GM18520 (cell line): ENCODE data around the gene NCOA6.
A peak's percentile ranks its signal among the peaks of the same experiment; 100 is the strongest.

Experiments used
- ATAC-seq: cut with Tn5 transposase; IDR thresholded peaks from one replicate; pipeline ENCODE4 v1.9.1; 2021; ENCODE audit not compliant: unreplicated experiment

Gene NCOA6

DNA sequence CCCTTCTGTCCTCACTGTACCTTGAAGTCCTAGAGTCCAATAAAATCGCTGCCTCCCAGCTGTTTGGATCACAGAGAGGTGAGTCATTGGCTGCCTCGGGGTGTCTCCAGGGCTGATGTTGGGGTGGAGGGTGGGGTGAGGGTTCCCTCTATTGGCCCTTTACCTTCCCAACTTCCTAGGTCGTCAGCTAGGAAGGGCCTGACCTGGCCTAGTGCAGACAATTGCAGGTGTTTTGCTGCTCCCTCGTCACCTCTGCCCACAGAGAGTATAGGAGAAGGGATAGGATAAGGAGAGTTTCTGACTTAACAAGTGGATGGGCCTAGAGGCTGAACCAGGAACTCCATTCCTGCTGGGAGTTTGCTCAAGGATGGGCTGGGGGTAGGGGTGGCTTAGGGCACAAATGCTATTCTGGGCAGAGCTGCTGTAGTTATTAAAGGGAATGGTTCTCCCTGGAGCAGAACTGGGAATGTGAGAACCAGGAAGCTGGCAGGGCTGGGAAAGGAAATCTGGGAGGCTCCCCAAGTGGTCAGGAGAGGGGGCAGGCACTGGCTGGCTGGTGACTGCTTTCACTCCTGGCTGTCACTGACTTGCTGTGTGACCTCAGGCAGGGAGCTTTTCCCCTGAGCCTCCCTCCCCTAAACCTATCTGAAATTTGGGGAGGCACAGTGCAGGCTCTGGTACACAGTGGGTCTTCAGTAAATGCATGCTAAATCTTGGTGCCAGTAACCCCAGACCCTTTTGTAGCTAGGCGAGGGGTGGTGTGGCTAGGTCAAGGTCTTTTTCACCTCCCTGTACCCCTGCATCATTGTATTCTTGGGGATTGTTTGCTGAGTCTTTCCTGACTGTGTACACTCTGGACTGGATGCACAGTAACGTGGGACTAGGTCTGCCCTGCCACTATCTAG is 119.8 kb downstream of the NCOA6 start:
- ATAC-seq, result no peak

DNA sequence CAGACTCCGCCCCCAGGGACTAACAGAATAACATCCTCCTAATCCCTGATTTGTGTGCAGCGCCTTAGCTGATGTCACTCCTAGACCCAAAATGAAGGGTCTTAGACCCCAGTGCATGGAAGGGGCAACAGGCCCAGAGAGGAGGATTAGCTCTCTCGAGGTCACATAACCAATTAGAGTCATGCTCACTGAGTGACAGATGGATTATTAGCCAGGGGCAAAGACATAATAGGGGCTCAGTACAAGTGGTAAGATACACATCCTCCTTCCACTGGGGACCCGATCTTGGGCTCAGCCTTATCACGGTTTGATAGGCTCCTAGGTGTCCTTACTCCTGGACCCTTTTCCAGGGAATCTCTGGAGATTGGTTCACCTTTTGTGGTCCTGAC is 120.4 kb downstream of the NCOA6 start:
- ATAC-seq, result no peak

- ATAC-seq, result peak; percentile 42
Observed at GRCh38 chr20:34704177-34705007, 121.1 kb downstream of the NCOA6 start, which contains the start of gene TP53INP2. TP53INP2 (plus strand) TSS chr20:34704344; CDS start chr20:34708740, 4,396 bp downstream.

GRCh38 chr20:34703424-34704176 is 121.9 kb downstream of the NCOA6 start:
- no peak for ATAC-seq

DNA sequence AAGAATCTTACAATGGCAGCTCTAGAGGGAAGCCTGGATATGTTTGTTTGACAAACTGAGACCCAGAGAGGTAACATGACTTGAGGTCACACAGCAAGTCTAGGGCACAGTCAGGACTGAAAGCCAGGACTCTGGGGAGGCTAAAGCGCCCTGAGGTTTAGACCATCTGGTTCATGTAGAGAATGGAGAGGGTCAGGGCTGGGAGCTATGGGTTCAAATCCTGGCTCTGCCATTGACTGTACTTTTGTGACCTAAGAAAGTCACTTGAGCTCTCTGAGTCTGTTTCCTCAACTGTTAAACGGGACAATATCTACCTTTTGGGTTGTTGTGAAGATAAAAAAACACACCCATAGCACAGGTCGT is 122.4 kb downstream of the NCOA6 start:
- no peak for ATAC-seq

GRCh38 chr20:34701405-34702085 is 123.9 kb downstream of the NCOA6 start:
- ATAC-seq, result no peak

GRCh38 chr20:34693414-34693813 is 132.0 kb downstream of the NCOA6 start:
- ATAC-seq, result no peak

DNA sequence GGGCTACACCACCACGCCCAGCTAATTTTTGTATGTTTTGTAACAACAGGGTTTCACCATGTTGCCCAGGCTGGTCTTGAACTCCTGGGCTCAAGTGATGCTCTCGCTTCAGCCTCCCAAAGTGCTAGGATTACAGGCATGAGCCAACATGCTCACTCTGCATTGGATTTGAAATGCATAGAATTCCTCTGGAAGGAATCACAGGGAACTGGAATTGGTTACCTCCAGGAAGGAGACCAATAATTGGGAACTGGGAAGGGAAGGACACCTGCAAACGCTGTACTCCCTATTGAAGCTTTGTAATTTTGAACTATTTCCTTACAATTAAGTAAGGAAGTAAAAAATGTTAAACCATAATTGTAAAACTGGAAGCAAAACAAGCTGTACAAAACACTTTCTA is 133.6 kb downstream of the NCOA6 start:
- no peak for ATAC-seq

DNA sequence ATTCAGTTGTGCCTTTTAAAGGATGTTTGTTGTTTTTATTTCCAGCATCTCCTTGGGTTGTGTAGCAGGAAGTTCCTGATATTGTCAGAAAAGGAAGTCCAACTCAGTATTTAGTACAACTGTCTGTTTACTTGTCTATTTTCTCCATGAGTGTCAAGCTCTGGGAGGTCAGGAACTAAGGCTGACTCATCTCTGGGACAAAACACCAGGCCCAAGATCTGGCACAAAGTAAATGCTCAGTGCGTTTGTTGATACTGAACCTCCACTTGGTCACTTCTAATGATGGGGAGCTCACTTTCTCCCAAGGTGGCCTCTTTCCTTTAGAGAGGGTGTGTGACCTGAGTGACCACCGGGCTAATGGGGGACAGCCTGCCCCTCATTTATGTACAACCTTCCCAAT is 136.0 kb downstream of the NCOA6 start:
- ATAC-seq, result no peak

DNA sequence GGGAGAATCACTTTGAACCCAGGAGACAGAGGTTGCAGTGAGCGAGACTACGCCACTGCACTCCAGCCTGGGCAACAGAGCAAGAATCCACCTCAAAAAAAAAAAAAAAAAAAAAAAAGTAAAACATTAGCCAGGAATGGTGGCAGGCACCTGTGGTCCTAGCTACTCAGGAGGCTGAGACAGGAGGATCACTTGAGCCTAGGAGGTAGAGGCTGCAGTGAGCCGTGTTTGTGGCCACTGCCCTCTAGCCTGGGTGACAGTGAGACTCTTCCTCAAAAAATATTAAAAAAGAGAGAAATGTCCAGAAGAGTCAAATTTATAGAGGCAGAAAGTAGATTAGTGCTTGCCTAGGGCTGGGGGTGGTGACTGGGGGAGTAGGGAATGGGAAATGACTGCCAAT is 141.8 kb downstream of the NCOA6 start:
- ATAC-seq, result no peak

- no peak for ATAC-seq
Observed at GRCh38 chr20:34680586-34681175, 144.8 kb downstream of the NCOA6 start.

- peak; percentile 98 for ATAC-seq
Observed at GRCh38 chr20:34676642-34677373, 148.6 kb downstream of the NCOA6 start, which contains the start of gene PIGU. PIGU (minus strand) TSS chr20:34677092; CDS start chr20:34677085, 7 bp downstream.

DNA sequence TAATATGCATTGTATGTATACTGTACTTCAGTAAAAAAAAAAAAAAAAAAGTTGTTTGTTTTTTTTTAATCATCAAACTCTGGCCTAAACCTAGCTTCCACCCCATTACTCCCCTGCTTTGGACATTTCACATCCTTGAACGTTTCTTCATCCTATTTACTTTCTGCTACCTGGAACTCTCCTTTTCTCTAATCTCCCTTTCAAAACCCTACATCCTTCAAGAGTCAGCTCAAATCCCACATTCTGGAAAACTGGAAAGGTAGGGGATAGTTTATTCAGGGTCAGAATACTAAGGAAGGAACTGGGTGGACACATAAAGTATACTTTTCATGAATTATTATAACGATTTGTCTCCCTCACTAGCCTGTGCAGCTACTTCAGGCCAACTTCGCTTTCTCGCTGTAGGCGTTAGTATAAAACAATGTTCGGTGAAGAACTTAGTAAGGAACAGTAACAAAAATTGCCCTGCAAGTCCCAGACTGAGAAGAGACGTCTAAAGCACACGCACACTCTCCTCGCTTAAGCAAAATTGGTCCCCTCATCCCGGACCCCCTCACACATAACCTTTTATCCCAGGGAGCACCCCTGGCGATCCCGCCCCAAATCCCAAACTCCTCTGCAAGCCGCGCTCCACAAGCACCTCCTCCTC is 149.3 kb downstream of the NCOA6 start:
- no peak for ATAC-seq

DNA sequence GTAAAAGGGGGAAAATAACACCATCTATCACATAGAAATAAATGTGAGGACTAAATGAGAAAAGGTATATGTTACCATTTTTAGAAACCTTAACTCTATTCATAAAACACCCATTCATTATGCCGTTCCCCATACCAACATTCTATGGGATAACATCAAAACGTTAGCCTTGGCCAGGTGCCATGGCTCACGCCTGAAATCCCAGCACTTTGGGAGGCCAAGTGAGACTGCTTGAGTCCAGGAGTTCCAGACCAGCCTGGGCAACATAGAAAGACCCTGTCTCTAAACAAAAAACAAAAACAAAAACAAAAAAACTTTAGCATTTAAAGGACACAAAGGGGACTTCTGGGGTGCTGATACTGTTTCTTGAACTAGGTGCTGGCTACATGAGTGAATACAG is 149.9 kb downstream of the NCOA6 start:
- ATAC-seq, result no peak

DNA sequence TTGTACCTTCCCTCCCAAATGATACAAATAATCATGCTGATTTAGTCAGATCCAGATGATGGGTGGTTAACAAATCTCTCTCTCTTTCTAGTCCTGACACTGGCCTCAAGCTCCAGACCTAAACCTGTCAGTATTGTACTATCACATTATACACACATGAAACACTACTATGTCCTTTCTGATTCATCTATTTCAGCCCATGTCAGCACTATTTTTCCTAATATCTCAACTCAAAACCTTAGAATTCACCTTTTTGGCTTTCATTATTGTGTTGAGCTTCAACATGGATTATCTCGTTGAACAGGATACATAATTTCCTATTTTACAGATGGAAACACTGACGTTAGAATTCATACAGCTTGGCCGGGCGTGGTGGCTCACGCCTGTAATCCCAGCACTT is 152.0 kb downstream of the NCOA6 start:
- ATAC-seq, result no peak

- no peak for ATAC-seq
Observed at GRCh38 chr20:34669094-34669493, 156.4 kb downstream of the NCOA6 start.
